ENCODE data around the gene GNG14. TPM values are rescaled to one million over a fixed set of nuclear protein-coding genes. Genes with fewer than 3 reads are reported as not detected.

The GNG14 gene
- total and polyA plus RNA-seq, 10 of the 15 experiments (the other 5 are each of a cell fraction or from before 2014, with no cell fraction given) = not detected

- no peak for TF ChIP-seq RCOR1 (conservative IDR thresholded peaks at IDR 0.05; ENCODE audit: low read depth, low read length)
- no peak for TF ChIP-seq CEBPB (IDR thresholded peaks at IDR 0.05; ENCODE audit: borderline replicate concordance in 1 of 2, low read depth in 2 of 2, low read length in 2 of 2)
- no peak for TF ChIP-seq DPF2 (IDR thresholded peaks at IDR 0.05)
- TF ChIP-seq WRNIP1 (IDR thresholded peaks at IDR 0.05; ENCODE audit: borderline replicate concordance, low read depth, low read length) = no peak
- peak; percentile 84 for TF ChIP-seq GABPA (IDR thresholded peaks at IDR 0.05; ENCODE audit: low read depth)
- TF ChIP-seq BACH1 (IDR thresholded peaks at IDR 0.05; ENCODE audit: borderline replicate concordance) = no peak
- TF ChIP-seq REST (IDR thresholded peaks at IDR 0.05; ENCODE audit: low read depth, low read length) = no peak
- no peak for TF ChIP-seq ATF3 (IDR thresholded peaks at IDR 0.05; ENCODE audit: borderline replicate concordance, extremely low read depth, low read depth, low read length)
- TF ChIP-seq RELA (IDR thresholded peaks at IDR 0.05; ENCODE audit: borderline replicate concordance, partially characterized antibody) = no peak
- TF ChIP-seq NR2C1 (IDR thresholded peaks at IDR 0.05) = peak; percentile 66
- TF ChIP-seq BRCA1 (IDR thresholded peaks at IDR 0.05; ENCODE audit: low read depth, low read length) = no peak
- TF ChIP-seq MEF2B (IDR thresholded peaks at IDR 0.05; ENCODE audit: partially characterized antibody, poor library complexity, severe bottlenecking) = no peak
- no peak for TF ChIP-seq CREB1 (IDR thresholded peaks at IDR 0.05; ENCODE audit: low read depth)
- peak; percentile 69; the same call in 1 of the 2 replicates for TF ChIP-seq MLLT1 (IDR thresholded peaks at IDR 0.05)
- TF ChIP-seq NR2C2 (IDR thresholded peaks at IDR 0.05; ENCODE audit: borderline replicate concordance, control insufficient read depth, insufficient read length, low read depth) = no peak
- TF ChIP-seq RBBP5 (conservative IDR thresholded peaks at IDR 0.05) = no peak
- TF ChIP-seq E2F8 (IDR thresholded peaks at IDR 0.05; ENCODE audit: low read depth, partially characterized antibody) = no peak
- no peak for TF ChIP-seq CTCF (IDR thresholded peaks at IDR 0.05 in 2 of 3, conservative IDR thresholded peaks at IDR 0.05 in 1 of 3; ENCODE audit: control insufficient read depth in 2 of 3, extremely low read depth in 1 of 3, insufficient read depth in 1 of 3, low read depth in 3 of 3, low read length in 3 of 3)
- TF ChIP-seq NFYB (IDR thresholded peaks at IDR 0.05; ENCODE audit: insufficient read depth, low read depth, low read length) = no peak
- TF ChIP-seq POLR2AphosphoS2 (IDR thresholded peaks at IDR 0.05; ENCODE audit: low read depth, low read length) = no peak
- no peak for TF ChIP-seq HDAC6 (IDR thresholded peaks at IDR 0.05; ENCODE audit: unreplicated experiment)
- no peak for TF ChIP-seq YBX1 (IDR thresholded peaks at IDR 0.05)
These were observed 22.6 kb upstream of the GNG14 start (continued) for GRCh38 chr19:12665281-12665573.
